Calu3 (cell line): Measurements from ENCODE around the gene ZNF860. TPM values are rescaled to one million over a fixed set of nuclear protein-coding genes. Genes with fewer than 3 reads are reported as not detected.

ENCODE experiments used
- BruUV-seq: library from RNA; stranded (reverse); fragments of 400-500 nt; replicated peaks from 2 replicates; lab custom pipeline; 2021; lab: Mats Ljungman, UMichigan
- CTCF ChIA-PET: fragments of 300-600 bp; sonication (Branson Sonifier 250); formaldehyde crosslinking; loops from one replicate; lab custom pipeline; 2022; ENCODE audit warnings: antibody characterized with exemption; lab: Charles Lee
- DNase-seq: peaks from one replicate; pipeline ENCODE4 v3.0.0; 2022
- H3K27ac Mint-ChIP-seq: one replicate; pipeline ENCODE4 v1.8.0; 2022; ENCODE audit warnings: mixed read lengths; ENCODE audit not compliant: unreplicated experiment
- H3K27me3 Mint-ChIP-seq: one replicate; pipeline ENCODE4 v1.8.0; 2022; ENCODE audit warnings: mixed read lengths; ENCODE audit not compliant: unreplicated experiment
- H3K36me3 Mint-ChIP-seq: one replicate; pipeline ENCODE4 v1.8.0; 2022; ENCODE audit warnings: mild to moderate bottlenecking, moderate library complexity, mixed read lengths; ENCODE audit not compliant: insufficient read depth, unreplicated experiment
- H3K4me1 Mint-ChIP-seq: one replicate; pipeline ENCODE4 v1.8.0; 2022; ENCODE audit warnings: mild to moderate bottlenecking, low read depth, mixed read lengths; ENCODE audit not compliant: unreplicated experiment
- H3K4me3 Mint-ChIP-seq: one replicate; pipeline ENCODE4 v1.8.0; 2022; ENCODE audit warnings: mild to moderate bottlenecking, low read depth, moderate library complexity, mixed read lengths; ENCODE audit not compliant: unreplicated experiment
- H3K9me3 Mint-ChIP-seq: one replicate; pipeline ENCODE4 v1.8.0; 2022; ENCODE audit warnings: low read depth, mixed read lengths; ENCODE audit not compliant: unreplicated experiment
- intact Hi-C: fragments of 100-400 bp; cut with micrococcal nuclease; formaldehyde crosslinking; loops from one replicate; pipeline ENCODE4 v1.10.0; 2022; ENCODE audit not compliant: unreplicated experiment
- total RNA-seq: library from RNA; stranded (reverse); gene quantifications from 2 replicates; pipeline ENCODE4 v1.2.3, GENCODE V29; 2022
- TF ChIP-seq, protein P1 (sequence below): fragments of 200-600 bp; IDR thresholded peaks from one replicate; pipeline ENCODE4 v1.8.0; 2022; ENCODE audit warnings: antibody characterized with exemption; ENCODE audit not compliant: unreplicated experiment

The ZNF860 gene
- total RNA-seq, 1 experiment from 2014 or later = 11.8 TPM

DNA sequence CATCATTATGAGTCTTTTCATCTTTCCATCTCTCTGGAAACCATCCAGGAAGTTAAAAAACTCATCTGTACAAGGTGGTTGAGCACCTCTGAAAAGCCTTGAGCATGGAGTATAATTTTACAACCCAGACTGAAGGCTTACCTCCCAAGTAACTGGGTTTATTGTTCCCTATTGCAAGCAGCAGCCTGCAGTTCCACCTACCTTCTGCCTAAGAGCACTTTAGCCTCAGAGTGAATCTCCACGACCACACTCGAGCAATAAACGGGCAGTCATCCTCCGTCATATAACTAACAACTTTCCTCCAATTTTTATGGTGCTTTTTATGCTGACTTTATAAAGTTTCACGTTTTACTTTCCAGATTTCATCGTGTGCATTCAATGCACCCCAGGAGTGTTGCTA, 33.3 kb upstream of the ZNF860 start:
- no peaks in the 10 kb centered on the region for H3K27me3 Mint-ChIP-seq
- H3K27ac Mint-ChIP-seq = no peak overlapping the region

DNA sequence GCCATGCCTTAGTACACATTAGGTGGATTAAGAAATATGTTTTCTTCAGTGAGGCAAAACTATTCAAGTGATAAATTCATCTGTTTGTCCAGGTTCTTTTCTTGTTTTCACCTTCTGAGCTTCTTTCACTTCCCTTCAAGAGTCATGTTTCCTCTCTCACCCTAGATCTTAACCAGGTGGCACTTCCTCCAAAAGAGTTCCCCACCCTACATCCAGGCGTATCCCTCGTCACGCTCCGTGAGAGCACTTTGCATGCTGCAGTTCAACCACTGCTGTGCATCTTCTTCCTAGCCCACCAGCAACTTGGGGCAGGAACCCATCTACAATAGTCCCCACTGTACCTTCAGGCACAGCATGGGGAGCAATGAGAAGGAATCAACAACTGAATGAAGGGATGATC, 29.3 kb upstream of the ZNF860 start:
- TF ChIP-seq, protein P1, sequence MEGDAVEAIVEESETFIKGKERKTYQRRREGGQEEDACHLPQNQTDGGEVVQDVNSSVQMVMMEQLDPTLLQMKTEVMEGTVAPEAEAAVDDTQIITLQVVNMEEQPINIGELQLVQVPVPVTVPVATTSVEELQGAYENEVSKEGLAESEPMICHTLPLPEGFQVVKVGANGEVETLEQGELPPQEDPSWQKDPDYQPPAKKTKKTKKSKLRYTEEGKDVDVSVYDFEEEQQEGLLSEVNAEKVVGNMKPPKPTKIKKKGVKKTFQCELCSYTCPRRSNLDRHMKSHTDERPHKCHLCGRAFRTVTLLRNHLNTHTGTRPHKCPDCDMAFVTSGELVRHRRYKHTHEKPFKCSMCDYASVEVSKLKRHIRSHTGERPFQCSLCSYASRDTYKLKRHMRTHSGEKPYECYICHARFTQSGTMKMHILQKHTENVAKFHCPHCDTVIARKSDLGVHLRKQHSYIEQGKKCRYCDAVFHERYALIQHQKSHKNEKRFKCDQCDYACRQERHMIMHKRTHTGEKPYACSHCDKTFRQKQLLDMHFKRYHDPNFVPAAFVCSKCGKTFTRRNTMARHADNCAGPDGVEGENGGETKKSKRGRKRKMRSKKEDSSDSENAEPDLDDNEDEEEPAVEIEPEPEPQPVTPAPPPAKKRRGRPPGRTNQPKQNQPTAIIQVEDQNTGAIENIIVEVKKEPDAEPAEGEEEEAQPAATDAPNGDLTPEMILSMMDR = no peak
- no peak overlapping the region for H3K4me3 Mint-ChIP-seq
- DNase-seq = no peak
- H3K27me3 Mint-ChIP-seq = no peaks in the 10 kb centered on the region
- peaks cover 45% of the 10 kb centered on the region for H3K4me1 Mint-ChIP-seq
- H3K36me3 Mint-ChIP-seq = peaks cover 5% of the 10 kb centered on the region
- intact Hi-C loops = no loop called here
- no peak overlapping the region for H3K27ac Mint-ChIP-seq
- peaks cover 9% of the 10 kb centered on the region for H3K9me3 Mint-ChIP-seq
- no TSS peak for BruUV-seq
- CTCF ChIA-PET = interaction anchor here (1.0 kb wide), 1 partner anchor 288 kb away, joined by 4 read pairs; no protein-coding TSS in a partner anchor

More for the DNA sequence above, 33.3 kb upstream of the ZNF860 start:
- TF ChIP-seq, protein P1 = no peak
- Mint-ChIP-seq H3K4me1 (peaks cover 43% of the 10 kb centered on the region), H3K36me3 (peaks cover 5% of the 10 kb centered on the region), H3K4me3 (no peak overlapping the region), H3K9me3 (peaks cover 4% of the 10 kb centered on the region)
- no TSS peak for BruUV-seq
- intact Hi-C loops = loop anchor here (2.0 kb wide), 1 partner anchor 15 kb away; no protein-coding TSS in a partner anchor
- DNase-seq = no peak
- CTCF ChIA-PET = interaction anchor here (1.0 kb wide), 1 partner anchor 33 kb away, joined by 3 read pairs; the partner anchor contains the start of genes OSBPL10 and ZNF860

DNA sequence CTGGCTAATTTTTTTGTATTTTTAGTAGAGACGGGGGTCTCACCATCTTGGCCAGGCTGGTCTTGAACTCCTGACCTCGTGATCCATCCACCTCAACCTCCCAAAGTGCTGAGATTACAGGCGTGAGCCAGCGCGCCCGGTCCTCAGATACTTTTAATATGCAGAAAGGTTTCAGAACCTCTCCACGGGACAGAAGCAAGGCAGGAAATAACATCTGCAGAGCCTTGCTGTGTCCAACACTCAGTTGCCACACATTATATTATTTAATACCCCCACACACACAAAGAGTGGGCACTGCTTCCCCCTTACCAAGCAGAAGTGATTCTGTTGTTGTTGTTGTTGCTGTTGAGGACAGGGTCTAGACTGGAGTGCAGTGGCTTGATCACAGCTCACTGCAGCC, 28.5 kb upstream of the ZNF860 start:
- no peak overlapping the region for H3K4me3 Mint-ChIP-seq
- H3K9me3 Mint-ChIP-seq = peaks cover 9% of the 10 kb centered on the region
- no TSS peak for BruUV-seq
- no peak overlapping the region for H3K27ac Mint-ChIP-seq
- no peaks in the 10 kb centered on the region for H3K27me3 Mint-ChIP-seq
- CTCF ChIA-PET = no interaction called here
- peaks cover 5% of the 10 kb centered on the region for H3K36me3 Mint-ChIP-seq
- intact Hi-C loops = no loop called here
- TF ChIP-seq, protein P1 = no peak
- peaks cover 36% of the 10 kb centered on the region for H3K4me1 Mint-ChIP-seq
- no peak for DNase-seq

DNA sequence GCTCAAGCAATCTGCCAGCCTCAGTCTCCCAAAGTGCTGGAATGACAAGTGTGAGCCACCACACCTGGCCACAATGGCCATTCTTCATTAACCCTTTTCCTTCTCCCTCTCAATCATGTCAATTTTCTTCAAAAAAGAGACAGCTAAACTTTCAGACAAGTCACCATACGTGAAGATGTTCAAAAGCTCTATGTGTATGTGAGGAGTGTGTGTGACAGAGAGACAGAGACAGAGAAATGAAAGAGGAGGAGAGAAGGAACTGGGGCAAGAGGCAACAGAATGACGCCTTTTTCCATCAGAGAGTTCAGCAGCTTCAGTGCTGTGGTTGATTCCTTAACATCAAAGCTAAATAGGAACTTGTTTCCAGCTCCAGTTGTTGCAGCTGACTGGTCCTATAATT, 27.9 kb upstream of the ZNF860 start:
- no peaks in the 10 kb centered on the region for H3K27me3 Mint-ChIP-seq
- TF ChIP-seq, protein P1 = no peak
- DNase-seq = no peak
- peaks cover 5% of the 10 kb centered on the region for H3K36me3 Mint-ChIP-seq
- CTCF ChIA-PET = no interaction called here
- no peak overlapping the region for H3K4me3 Mint-ChIP-seq
- H3K4me1 Mint-ChIP-seq = peaks cover 33% of the 10 kb centered on the region
- H3K27ac Mint-ChIP-seq = no peak overlapping the region
- BruUV-seq = no TSS peak
- intact Hi-C loops = no loop called here
- H3K9me3 Mint-ChIP-seq = peaks cover 9% of the 10 kb centered on the region
